Natural killer cell treated with Interleukin-12 subunit alpha and Interleukin-12 subunit beta and Interleukin-15 and Interleukin-18, amount 100 ng/mL, for 72 hours (primary cell): Measurements from ENCODE around the gene TBC1D21. TPM values are rescaled to one million over a fixed set of nuclear protein-coding genes. Genes with fewer than 3 reads are reported as not detected.

Experiments used
- ATAC-seq, 2 donors: fragments of 150-1000 bp; cut with Tn5 transposase in 1 of 2; sonication (Bioruptor Pico), chemical (Tn5 transposase) in 1 of 2; 2 replicates each; pipeline ENCODE4 v1.10.0; 2021
- DNase-seq: peaks from one replicate; pipeline ENCODE4 v3.0.0; 2022; ENCODE audit warnings: low spot score
- H3K27ac Mint-ChIP-seq, 2 donors: 1 replicate in 1 of 2; 2 replicates in 1 of 2; pipeline ENCODE4 v1.8.0; 2022; ENCODE audit warnings: mixed read lengths in 2 of 2, mild to moderate bottlenecking in 1 of 2, moderate library complexity in 1 of 2
- H3K27me3 Mint-ChIP-seq, 2 donors: 1 replicate in 1 of 2; 2 replicates in 1 of 2; pipeline ENCODE4 v1.8.0; 2022; ENCODE audit warnings: mixed read lengths in 2 of 2
- H3K36me3 Mint-ChIP-seq: one replicate; pipeline ENCODE4 v1.8.0; 2022; ENCODE audit warnings: mixed read lengths
- H3K4me1 Mint-ChIP-seq, 2 donors: 1 replicate in 1 of 2; 2 replicates in 1 of 2; pipeline ENCODE4 v1.8.0; 2022; ENCODE audit warnings: low read depth in 2 of 2, mixed read lengths in 2 of 2, mild to moderate bottlenecking in 1 of 2
- H3K4me3 Mint-ChIP-seq: one replicate; pipeline ENCODE4 v1.8.0; 2022; ENCODE audit warnings: mixed read lengths
- H3K9me3 Mint-ChIP-seq: 2 replicates; pipeline ENCODE4 v1.8.0; 2022; ENCODE audit warnings: mixed read lengths
- total RNA-seq, 2 donors: library from RNA; stranded (reverse); gene quantifications; one replicate each; pipeline ENCODE4 v1.2.3, GENCODE V29; 2022

The TBC1D21 gene
- total RNA-seq, 2 donors from 2014 or later = not detected

- H3K9me3 Mint-ChIP-seq = peaks cover 3% of the 10 kb centered on the region
- H3K27ac Mint-ChIP-seq = peak overlapping the region; percentile 59 to 83
- DNase-seq = peak; percentile 26
- no peak overlapping the region for H3K4me3 Mint-ChIP-seq
- H3K4me1 Mint-ChIP-seq = peaks cover 23 to 37% of the 10 kb centered on the region in 2 donors
- peaks cover 0 to 7% of the 10 kb centered on the region in 2 donors for H3K27me3 Mint-ChIP-seq
- H3K36me3 Mint-ChIP-seq = peaks cover 19% of the 10 kb centered on the region
- ATAC-seq = no peak
Observed at GRCh38 chr15:73918784-73919183, 45.4 kb downstream of the TBC1D21 start.

- H3K4me3 Mint-ChIP-seq = peak overlapping the region; percentile 66
Observed at GRCh38 chr15:73919706-73920105, 46.3 kb downstream of the TBC1D21 start.

GRCh38 chr15:73921254-73921925, 48.0 kb downstream of the TBC1D21 start:
- peak; percentile 10 for DNase-seq
- peaks cover 3% of the 10 kb centered on the region for H3K9me3 Mint-ChIP-seq
- peaks cover 0 to 8% of the 10 kb centered on the region in 2 donors for H3K27me3 Mint-ChIP-seq
- H3K4me1 Mint-ChIP-seq = peaks cover 26 to 47% of the 10 kb centered on the region in 2 donors
- H3K36me3 Mint-ChIP-seq = peaks cover 15% of the 10 kb centered on the region
- peak in 1 of 2 donors; percentile 26 for ATAC-seq
- H3K4me3 Mint-ChIP-seq = peak overlapping the region; percentile 71
- H3K27ac Mint-ChIP-seq = peak overlapping the region; percentile 83 to 86

More at GRCh38 chr15:73919706-73920105, 46.3 kb downstream of the TBC1D21 start:
- peaks cover 19% of the 10 kb centered on the region for H3K36me3 Mint-ChIP-seq
- no peak for ATAC-seq
- DNase-seq = peak; percentile 22
- H3K27ac Mint-ChIP-seq = peak overlapping the region; percentile 83 to 86
- H3K27me3 Mint-ChIP-seq = peaks cover 0 to 8% of the 10 kb centered on the region in 2 donors
- H3K9me3 Mint-ChIP-seq = peaks cover 3% of the 10 kb centered on the region
- peaks cover 22 to 40% of the 10 kb centered on the region in 2 donors for H3K4me1 Mint-ChIP-seq

- peak; percentile 48 for DNase-seq
- no peak for ATAC-seq
- Mint-ChIP-seq H3K4me3 (no peak overlapping the region), H3K9me3 (peaks cover 3% of the 10 kb centered on the region), H3K27me3 (peaks cover 0 to 8% of the 10 kb centered on the region in 2 donors), H3K4me1 (peaks cover 26 to 47% of the 10 kb centered on the region in 2 donors), H3K36me3 (peaks cover 15% of the 10 kb centered on the region), H3K27ac (peak overlapping the region; percentile 86 to 87)
Observed at GRCh38 chr15:73922186-73923151, 49.1 kb downstream of the TBC1D21 start.

- Mint-ChIP-seq H3K9me3 (no peaks in the 10 kb centered on the region), H3K4me1 (peaks cover 28 to 49% of the 10 kb centered on the region in 2 donors), H3K27me3 (peaks cover 0 to 9% of the 10 kb centered on the region in 2 donors), H3K36me3 (peaks cover 9% of the 10 kb centered on the region), H3K4me3 (no peak overlapping the region), H3K27ac (peak overlapping the region; percentile 77 to 87)
- DNase-seq (no peak), ATAC-seq (no peak)
Observed at GRCh38 chr15:73923156-73923487, 49.8 kb downstream of the TBC1D21 start.

GRCh38 chr15:73923488-73924164, 50.3 kb downstream of the TBC1D21 start:
- ATAC-seq (no peak), DNase-seq (peak; percentile 35)
- no peaks in the 10 kb centered on the region for H3K9me3 Mint-ChIP-seq
- peaks cover 5% of the 10 kb centered on the region for H3K36me3 Mint-ChIP-seq
- H3K4me1 Mint-ChIP-seq = peaks cover 31 to 52% of the 10 kb centered on the region in 2 donors
- H3K4me3 Mint-ChIP-seq = peak overlapping the region; percentile 50
- peaks cover 0 to 11% of the 10 kb centered on the region in 2 donors for H3K27me3 Mint-ChIP-seq
- peak overlapping the region; percentile 77 to 87 for H3K27ac Mint-ChIP-seq

GRCh38 chr15:73924171-73924921, 51.0 kb downstream of the TBC1D21 start:
- DNase-seq = peak; percentile 58
- peaks cover 0 to 14% of the 10 kb centered on the region in 2 donors for H3K27me3 Mint-ChIP-seq
- ATAC-seq = peak in 1 of 2 donors; percentile 67
- peak overlapping the region; percentile 77 to 87 for H3K27ac Mint-ChIP-seq
- no peaks in the 10 kb centered on the region for H3K36me3 Mint-ChIP-seq
- peaks cover 31 to 52% of the 10 kb centered on the region in 2 donors for H3K4me1 Mint-ChIP-seq
- peak overlapping the region; percentile 50 for H3K4me3 Mint-ChIP-seq
- no peaks in the 10 kb centered on the region for H3K9me3 Mint-ChIP-seq

GRCh38 chr15:73925848-73926218, 52.5 kb downstream of the TBC1D21 start:
- DNase-seq (no peak), ATAC-seq (no peak)
- Mint-ChIP-seq H3K36me3 (no peaks in the 10 kb centered on the region), H3K27me3 (peaks cover 0 to 18% of the 10 kb centered on the region in 2 donors), H3K27ac (peak overlapping the region; percentile 18 to 87), H3K4me1 (peaks cover 25 to 45% of the 10 kb centered on the region in 2 donors), H3K9me3 (no peaks in the 10 kb centered on the region), H3K4me3 (peak overlapping the region; percentile 69)

GRCh38 chr15:73926219-73927002, 53.0 kb downstream of the TBC1D21 start, which contains the start of gene LOXL1:
TSS of gene LOXL1 (plus strand) at chr15:73926462. CDS start at chr15:73926784, 322 bp downstream.
- no peaks in the 10 kb centered on the region for H3K36me3 Mint-ChIP-seq
- H3K27me3 Mint-ChIP-seq = peaks cover 0 to 17% of the 10 kb centered on the region in 2 donors
- H3K4me1 Mint-ChIP-seq = peaks cover 24 to 40% of the 10 kb centered on the region in 2 donors
- ATAC-seq (no peak), DNase-seq (peak; percentile 54)
- peak within 1 kb of the TSS; percentile 69 for H3K4me3 Mint-ChIP-seq
- H3K27ac Mint-ChIP-seq = peak within 1 kb of the TSS; percentile 18 to 87
- H3K9me3 Mint-ChIP-seq = no peaks in the 10 kb centered on the region

- no peak overlapping the region for H3K4me3 Mint-ChIP-seq
- peaks cover 20 to 34% of the 10 kb centered on the region in 2 donors for H3K4me1 Mint-ChIP-seq
- peak; percentile 58 for DNase-seq
- ATAC-seq = peak; percentile 48 to 54
- H3K27ac Mint-ChIP-seq = no peak overlapping the region
- H3K9me3 Mint-ChIP-seq = no peaks in the 10 kb centered on the region
- H3K27me3 Mint-ChIP-seq = peaks cover 0 to 15% of the 10 kb centered on the region in 2 donors
- H3K36me3 Mint-ChIP-seq = no peaks in the 10 kb centered on the region
Observed at GRCh38 chr15:73927003-73927475, 53.7 kb downstream of the TBC1D21 start.

- Mint-ChIP-seq H3K4me3 (peak overlapping the region; percentile 74), H3K27ac (peak overlapping the region in 1 of 2 donors; percentile 54), H3K36me3 (no peaks in the 10 kb centered on the region), H3K9me3 (no peaks in the 10 kb centered on the region), H3K27me3 (peaks cover 0 to 15% of the 10 kb centered on the region in 2 donors), H3K4me1 (peaks cover 20 to 34% of the 10 kb centered on the region in 2 donors)
- ATAC-seq (peak; percentile 80 to 86), DNase-seq (peak; percentile 73)
Observed at GRCh38 chr15:73927476-73928240, 54.3 kb downstream of the TBC1D21 start.
